Neural cell (in vitro differentiated cells): Measurements from ENCODE around the gene DGKD. TPM values are rescaled to one million over a fixed set of nuclear protein-coding genes. Genes with fewer than 3 reads are reported as not detected.

Experiments
- H2AFZ ChIP-seq: fragments of 200-600, 300-800 bp; sonication (generic), shearing (Covaris generic); 2 replicates; pipeline ENCODE4 v1.6.0; 2014; ENCODE audit warnings: low read depth, mild to moderate bottlenecking, antibody characterized with exemption, low read length, moderate library complexity
- H3F3A ChIP-seq: fragments of 200-600 bp; shearing (Covaris generic); 2 replicates; pipeline ENCODE4 v1.6.1; 2016; ENCODE audit warnings: mild to moderate bottlenecking, moderate library complexity, mixed read lengths, antibody characterized with exemption, low read length; ENCODE audit not compliant: insufficient read depth, poor library complexity, severe bottlenecking
- H3K27ac ChIP-seq: fragments of 200-600, 300-800 bp; sonication (generic), shearing (Covaris generic); 2 replicates; pipeline ENCODE4 v1.5.1; 2014; ENCODE audit warnings: mild to moderate bottlenecking, low read length, moderate library complexity
- H3K27me3 ChIP-seq: fragments of 300-800, 200-600 bp; sonication (generic), shearing (Covaris generic); 2 replicates; pipeline ENCODE4 v1.6.0; 2014; ENCODE audit warnings: mild to moderate bottlenecking, low read depth, low read length, moderate library complexity; ENCODE audit not compliant: insufficient read depth
- H3K36me3 ChIP-seq: fragments of 300-800, 200-600 bp; sonication (generic), shearing (Covaris generic); 2 replicates; pipeline ENCODE4 v1.5.1; 2014; ENCODE audit warnings: mild to moderate bottlenecking, antibody characterized with exemption, low read length, moderate library complexity; ENCODE audit not compliant: insufficient read depth
- H3K4me2 ChIP-seq: fragments of 300-800, 200-600 bp; sonication (generic), shearing (Covaris generic); 2 replicates; pipeline ENCODE4 v1.6.0; 2014; ENCODE audit warnings: mild to moderate bottlenecking, low read length
- H3K4me3 ChIP-seq: fragments of 300-800, 200-600 bp; sonication (generic), shearing (Covaris generic); 2 replicates; pipeline ENCODE4 v1.5.1; 2014; ENCODE audit warnings: mild to moderate bottlenecking, low read length, moderate library complexity
- H3K79me2 ChIP-seq: fragments of 200-600 bp; shearing (Covaris generic); replicated peaks from 2 replicates; pipeline ENCODE4 v1.6.0; 2014; ENCODE audit warnings: mild to moderate bottlenecking, low read length, moderate library complexity; ENCODE audit not compliant: insufficient read depth
- H3K9ac ChIP-seq: fragments of 300-800, 200-600 bp; sonication (generic), shearing (Covaris generic); 2 replicates; pipeline ENCODE4 v1.6.1; 2016; ENCODE audit warnings: mild to moderate bottlenecking, low read length, mixed read lengths
- H3K9me2 ChIP-seq: fragments of 200-600 bp; shearing (Covaris generic); 2 replicates; pipeline ENCODE4 v1.6.1; 2016; ENCODE audit warnings: mild to moderate bottlenecking, low read length, mixed read lengths; ENCODE audit not compliant: insufficient read depth
- H3K9me3 ChIP-seq: fragments of 200-600, 300-800 bp; sonication (generic), shearing (Covaris generic); 2 replicates; pipeline ENCODE4 v1.6.1; 2016; ENCODE audit warnings: mild to moderate bottlenecking, mixed run types, low read length, moderate library complexity, mixed read lengths
- H4K20me1 ChIP-seq: fragments of 200-600 bp; shearing (Covaris generic); 2 replicates; pipeline ENCODE4 v1.6.1; 2016; ENCODE audit warnings: mild to moderate bottlenecking, mixed run types; ENCODE audit not compliant: insufficient read depth
- EP300 ChIP-seq: fragments of 450-650 bp; conservative IDR thresholded peaks from 2 replicates; pipeline ENCODE4 v1.6.1; 2014; ENCODE audit warnings: antibody characterized with exemption, mild to moderate bottlenecking, moderate library complexity; ENCODE audit not compliant: poor library complexity, severe bottlenecking
- EZH2 ChIP-seq: fragments of 200-600, 300-800 bp; shearing (Covaris generic), sonication (generic); IDR thresholded peaks from 2 replicates; pipeline ENCODE4 v1.6.1; 2014; ENCODE audit warnings: antibody characterized with exemption, low read length, borderline replicate concordance, mild to moderate bottlenecking; ENCODE audit not compliant: insufficient read depth, poor library complexity, severe bottlenecking
- MXI1 ChIP-seq: fragments of 450-650 bp; conservative IDR thresholded peaks from 2 replicates; pipeline ENCODE4 v1.6.1; 2014; ENCODE audit warnings: antibody characterized with exemption, mild to moderate bottlenecking; ENCODE audit not compliant: poor library complexity, severe bottlenecking
- POLR2AphosphoS5 ChIP-seq: IDR thresholded peaks from 2 replicates; pipeline ENCODE4 v1.6.1; 2012
- RAD21 ChIP-seq: fragments of 450-650 bp; conservative IDR thresholded peaks from 2 replicates; pipeline ENCODE4 v1.6.1; 2014; ENCODE audit warnings: antibody characterized with exemption, mild to moderate bottlenecking, moderate library complexity
- SMC3 ChIP-seq: fragments of 450-650 bp; conservative IDR thresholded peaks from 2 replicates; pipeline ENCODE4 v1.6.1; 2014; ENCODE audit warnings: antibody characterized with exemption, mild to moderate bottlenecking, moderate library complexity; ENCODE audit not compliant: poor library complexity
- TAF1 ChIP-seq: IDR thresholded peaks from 2 replicates; pipeline ENCODE4 v1.6.1; 2012; ENCODE audit warnings: low read depth
- polyA plus RNA-seq: library from polyadenylated mRNA; depleted of rRNA; stranded (reverse); fragments of >200 nt; gene quantifications from 2 replicates; pipeline ENCODE4 v1.2.3, GENCODE V29; 2014
- TF ChIP-seq, protein P1 (sequence below): IDR thresholded peaks from 2 replicates; pipeline ENCODE4 v1.6.1; 2012; ENCODE audit warnings: borderline replicate concordance
- TF ChIP-seq, protein P2 (sequence below): fragments of 450-650 bp; IDR thresholded peaks from 2 replicates; pipeline ENCODE4 v1.5.1; 2014; ENCODE audit warnings: antibody characterized with exemption, mild to moderate bottlenecking, moderate library complexity; ENCODE audit not compliant: poor library complexity, severe bottlenecking

DGKD gene
- polyA plus RNA-seq, 1 donor from 2014 or later = 36.4 TPM

DNA sequence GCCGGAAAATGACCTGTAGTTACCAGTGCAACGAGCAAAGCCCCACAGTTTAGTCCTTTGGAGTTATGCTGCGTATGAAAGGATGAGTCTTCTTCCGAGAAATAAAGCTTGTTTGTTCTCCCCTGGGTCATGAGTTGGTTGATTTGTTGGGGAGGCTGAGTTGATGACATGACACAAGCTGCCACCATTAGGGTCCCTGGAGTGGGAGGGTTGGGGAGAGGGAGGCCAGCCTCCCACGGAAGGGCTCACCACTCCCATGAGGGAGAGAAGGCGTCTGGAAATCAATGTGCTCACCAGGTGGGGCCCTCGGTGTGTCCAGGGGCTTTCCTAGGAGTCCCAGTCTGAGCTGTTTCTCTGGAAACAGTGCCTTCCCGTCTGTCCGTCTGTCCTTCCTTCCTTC is 7.4 kb upstream of the DGKD start:
- H3K79me2 ChIP-seq = no peaks in the 10 kb centered on the region
- H3K4me3 ChIP-seq = no peak overlapping the region
- no peaks in the 10 kb centered on the region for H4K20me1 ChIP-seq

DNA sequence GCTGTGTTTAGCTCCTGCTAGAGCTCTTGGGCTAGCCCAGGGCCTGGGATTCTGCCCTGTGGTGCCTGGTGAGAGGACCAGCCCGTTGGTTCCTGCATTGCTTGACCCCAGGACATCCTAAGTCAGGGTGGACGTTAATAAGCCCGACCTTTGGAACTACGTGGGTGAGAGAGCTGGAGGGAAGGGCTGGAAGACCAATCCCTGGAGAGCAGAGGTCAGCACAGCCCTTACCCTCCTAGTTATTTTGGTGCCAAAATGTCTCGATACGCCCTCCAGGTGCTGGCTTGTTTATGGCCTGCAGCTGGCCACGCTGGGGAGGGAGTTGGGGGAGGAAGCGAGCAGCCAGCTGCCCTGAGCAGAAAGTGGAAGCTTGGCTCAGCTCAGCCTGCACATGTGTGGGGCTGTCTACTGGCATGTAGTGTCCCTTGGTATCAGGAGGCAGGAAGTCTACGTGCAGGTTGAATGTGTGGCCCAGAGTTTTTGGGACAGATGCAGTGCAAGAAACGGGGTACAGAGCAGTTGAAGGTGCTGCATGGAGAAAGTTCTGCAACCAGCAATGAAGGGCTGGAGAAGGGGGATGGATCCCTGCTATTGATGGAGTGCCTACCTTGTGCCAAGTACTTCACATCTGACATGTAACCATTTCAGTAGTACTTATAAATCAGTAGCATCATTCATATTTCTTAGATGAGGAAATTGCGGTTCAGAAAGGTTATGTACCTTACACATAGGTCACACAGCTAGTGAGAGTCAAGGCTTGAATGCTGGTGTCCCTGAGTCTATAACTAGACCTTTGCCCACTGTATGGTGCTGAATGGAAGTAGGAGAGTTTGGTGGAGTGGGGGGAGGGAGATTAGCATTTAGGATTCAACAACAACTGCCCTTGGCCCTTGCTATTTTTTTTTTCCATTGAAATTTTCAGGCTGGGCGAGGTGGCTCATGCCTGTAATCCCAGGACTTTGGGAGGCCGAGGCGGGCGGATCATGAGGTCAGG is 5.0 kb upstream of the DGKD start:
- Histone ChIP-seq H3F3A (no peaks in the 10 kb centered on the region), H3K9ac (no peak overlapping the region), H4K20me1 (no peaks in the 10 kb centered on the region), H3K9me2 (no peaks in the 10 kb centered on the region), H3K36me3 (no peaks in the 10 kb centered on the region), H2AFZ (no peak overlapping the region), H3K27ac (no peak overlapping the region), H3K4me3 (no peak overlapping the region), H3K9me3 (no peaks in the 10 kb centered on the region), H3K79me2 (no peaks in the 10 kb centered on the region), H3K27me3 (no peaks in the 10 kb centered on the region), H3K4me2 (no peak overlapping the region)
- TF ChIP-seq TAF1 (no peak), EP300 (no peak), EZH2 (no peak), POLR2AphosphoS5 (no peak), MXI1 (no peak), RAD21 (no peak)
- TF ChIP-seq, protein P1, sequence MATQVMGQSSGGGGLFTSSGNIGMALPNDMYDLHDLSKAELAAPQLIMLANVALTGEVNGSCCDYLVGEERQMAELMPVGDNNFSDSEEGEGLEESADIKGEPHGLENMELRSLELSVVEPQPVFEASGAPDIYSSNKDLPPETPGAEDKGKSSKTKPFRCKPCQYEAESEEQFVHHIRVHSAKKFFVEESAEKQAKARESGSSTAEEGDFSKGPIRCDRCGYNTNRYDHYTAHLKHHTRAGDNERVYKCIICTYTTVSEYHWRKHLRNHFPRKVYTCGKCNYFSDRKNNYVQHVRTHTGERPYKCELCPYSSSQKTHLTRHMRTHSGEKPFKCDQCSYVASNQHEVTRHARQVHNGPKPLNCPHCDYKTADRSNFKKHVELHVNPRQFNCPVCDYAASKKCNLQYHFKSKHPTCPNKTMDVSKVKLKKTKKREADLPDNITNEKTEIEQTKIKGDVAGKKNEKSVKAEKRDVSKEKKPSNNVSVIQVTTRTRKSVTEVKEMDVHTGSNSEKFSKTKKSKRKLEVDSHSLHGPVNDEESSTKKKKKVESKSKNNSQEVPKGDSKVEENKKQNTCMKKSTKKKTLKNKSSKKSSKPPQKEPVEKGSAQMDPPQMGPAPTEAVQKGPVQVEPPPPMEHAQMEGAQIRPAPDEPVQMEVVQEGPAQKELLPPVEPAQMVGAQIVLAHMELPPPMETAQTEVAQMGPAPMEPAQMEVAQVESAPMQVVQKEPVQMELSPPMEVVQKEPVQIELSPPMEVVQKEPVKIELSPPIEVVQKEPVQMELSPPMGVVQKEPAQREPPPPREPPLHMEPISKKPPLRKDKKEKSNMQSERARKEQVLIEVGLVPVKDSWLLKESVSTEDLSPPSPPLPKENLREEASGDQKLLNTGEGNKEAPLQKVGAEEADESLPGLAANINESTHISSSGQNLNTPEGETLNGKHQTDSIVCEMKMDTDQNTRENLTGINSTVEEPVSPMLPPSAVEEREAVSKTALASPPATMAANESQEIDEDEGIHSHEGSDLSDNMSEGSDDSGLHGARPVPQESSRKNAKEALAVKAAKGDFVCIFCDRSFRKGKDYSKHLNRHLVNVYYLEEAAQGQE = no peak
- TF ChIP-seq, protein P2, sequence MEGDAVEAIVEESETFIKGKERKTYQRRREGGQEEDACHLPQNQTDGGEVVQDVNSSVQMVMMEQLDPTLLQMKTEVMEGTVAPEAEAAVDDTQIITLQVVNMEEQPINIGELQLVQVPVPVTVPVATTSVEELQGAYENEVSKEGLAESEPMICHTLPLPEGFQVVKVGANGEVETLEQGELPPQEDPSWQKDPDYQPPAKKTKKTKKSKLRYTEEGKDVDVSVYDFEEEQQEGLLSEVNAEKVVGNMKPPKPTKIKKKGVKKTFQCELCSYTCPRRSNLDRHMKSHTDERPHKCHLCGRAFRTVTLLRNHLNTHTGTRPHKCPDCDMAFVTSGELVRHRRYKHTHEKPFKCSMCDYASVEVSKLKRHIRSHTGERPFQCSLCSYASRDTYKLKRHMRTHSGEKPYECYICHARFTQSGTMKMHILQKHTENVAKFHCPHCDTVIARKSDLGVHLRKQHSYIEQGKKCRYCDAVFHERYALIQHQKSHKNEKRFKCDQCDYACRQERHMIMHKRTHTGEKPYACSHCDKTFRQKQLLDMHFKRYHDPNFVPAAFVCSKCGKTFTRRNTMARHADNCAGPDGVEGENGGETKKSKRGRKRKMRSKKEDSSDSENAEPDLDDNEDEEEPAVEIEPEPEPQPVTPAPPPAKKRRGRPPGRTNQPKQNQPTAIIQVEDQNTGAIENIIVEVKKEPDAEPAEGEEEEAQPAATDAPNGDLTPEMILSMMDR = no peak

More for the DNA sequence above, 7.4 kb upstream of the DGKD start:
- no peaks in the 10 kb centered on the region for H3F3A ChIP-seq
- no peak overlapping the region for H3K9ac ChIP-seq
- H3K4me2 ChIP-seq = no peak overlapping the region
- no peaks in the 10 kb centered on the region for H3K27me3 ChIP-seq
- TF ChIP-seq, protein P1 = no peak
- TF ChIP-seq EP300 (no peak), MXI1 (no peak), EZH2 (no peak), RAD21 (no peak), TAF1 (no peak), POLR2AphosphoS5 (no peak), SMC3 (no peak)
- TF ChIP-seq, protein P2 = no peak
- no peaks in the 10 kb centered on the region for H3K9me2 ChIP-seq
- H2AFZ ChIP-seq = no peak overlapping the region
- no peaks in the 10 kb centered on the region for H3K9me3 ChIP-seq
- no peaks in the 10 kb centered on the region for H3K36me3 ChIP-seq
- H3K27ac ChIP-seq = no peak overlapping the region
